Measurements from ENCODE around the gene TRIM46.

TRIM46 gene

DNA sequence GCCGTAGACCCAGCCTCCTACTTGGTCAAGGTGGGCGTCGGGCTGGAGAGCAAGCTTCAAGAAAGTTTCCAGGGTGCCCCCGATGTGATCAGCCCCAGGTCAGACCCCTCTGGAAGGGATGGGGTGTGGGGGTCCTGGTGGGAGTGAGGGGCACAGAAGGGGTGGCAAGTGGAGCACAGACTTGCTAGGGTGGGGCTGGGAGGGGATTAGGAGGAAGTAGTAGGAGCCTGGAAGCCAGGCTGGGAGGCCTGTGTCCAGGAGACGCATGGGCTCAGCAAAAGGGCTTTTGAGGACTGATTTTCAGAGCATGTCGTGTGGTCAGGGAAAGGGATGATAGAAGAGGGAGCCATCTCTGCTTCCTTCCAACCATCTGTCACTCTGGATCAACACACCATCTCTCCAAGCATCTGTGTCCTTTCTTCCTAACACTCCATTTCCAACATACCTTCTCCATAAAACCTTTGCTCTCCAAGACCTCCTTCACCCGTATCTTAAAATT, 8.5 kb downstream of the TRIM46 start:
- Histone ChIP-seq H2AFZ (ENCODE audit: low read depth, low read length, severe bottlenecking) (no peak overlapping the region), H3K79me2 (ENCODE audit: insufficient read depth, low read length) (no peaks in the 10 kb centered on the region), H3K27ac (ENCODE audit: low read depth, low read length) (no peak overlapping the region), H3K27me3 (ENCODE audit: low read length) (no peaks in the 10 kb centered on the region), H3K9ac (ENCODE audit: low read length) (no peak overlapping the region), H3F3A (ENCODE audit: insufficient read depth) (no peaks in the 10 kb centered on the region), H4K20me1 (ENCODE audit: low read depth, low read length) (no peaks in the 10 kb centered on the region), H3K4me2 (ENCODE audit: low read depth, low read length, poor library complexity, severe bottlenecking) (no peak overlapping the region), H3K36me3 (ENCODE audit: low read length) (no peaks in the 10 kb centered on the region), H3K4me3 (ENCODE audit: insufficient read depth, low read length, poor library complexity, severe bottlenecking) (no peak overlapping the region), H3K9me2 (replicated peaks; ENCODE audit: insufficient read depth, low read length) (no peaks in the 10 kb centered on the region), H3K9me3 (ENCODE audit: insufficient read depth, low read length) (no peaks in the 10 kb centered on the region)
- TF ChIP-seq EZH2phosphoT487 (conservative IDR thresholded peaks at IDR 0.05; ENCODE audit: low read length) = no peak
- TF ChIP-seq, protein P1, sequence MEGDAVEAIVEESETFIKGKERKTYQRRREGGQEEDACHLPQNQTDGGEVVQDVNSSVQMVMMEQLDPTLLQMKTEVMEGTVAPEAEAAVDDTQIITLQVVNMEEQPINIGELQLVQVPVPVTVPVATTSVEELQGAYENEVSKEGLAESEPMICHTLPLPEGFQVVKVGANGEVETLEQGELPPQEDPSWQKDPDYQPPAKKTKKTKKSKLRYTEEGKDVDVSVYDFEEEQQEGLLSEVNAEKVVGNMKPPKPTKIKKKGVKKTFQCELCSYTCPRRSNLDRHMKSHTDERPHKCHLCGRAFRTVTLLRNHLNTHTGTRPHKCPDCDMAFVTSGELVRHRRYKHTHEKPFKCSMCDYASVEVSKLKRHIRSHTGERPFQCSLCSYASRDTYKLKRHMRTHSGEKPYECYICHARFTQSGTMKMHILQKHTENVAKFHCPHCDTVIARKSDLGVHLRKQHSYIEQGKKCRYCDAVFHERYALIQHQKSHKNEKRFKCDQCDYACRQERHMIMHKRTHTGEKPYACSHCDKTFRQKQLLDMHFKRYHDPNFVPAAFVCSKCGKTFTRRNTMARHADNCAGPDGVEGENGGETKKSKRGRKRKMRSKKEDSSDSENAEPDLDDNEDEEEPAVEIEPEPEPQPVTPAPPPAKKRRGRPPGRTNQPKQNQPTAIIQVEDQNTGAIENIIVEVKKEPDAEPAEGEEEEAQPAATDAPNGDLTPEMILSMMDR (IDR thresholded peaks at IDR 0.05; ENCODE audit: insufficient read depth, low read length, poor library complexity, severe bottlenecking) = no peak

- Histone ChIP-seq H3K9ac (ENCODE audit: low read length) (no peak overlapping the region), H4K20me1 (ENCODE audit: low read depth, low read length) (no peaks in the 10 kb centered on the region), H3K9me3 (ENCODE audit: insufficient read depth, low read length) (no peaks in the 10 kb centered on the region), H3K27ac (ENCODE audit: low read depth, low read length) (no peak overlapping the region), H3K9me2 (replicated peaks; ENCODE audit: insufficient read depth, low read length) (no peaks in the 10 kb centered on the region), H3K27me3 (ENCODE audit: low read length) (no peaks in the 10 kb centered on the region), H3K79me2 (ENCODE audit: insufficient read depth, low read length) (no peaks in the 10 kb centered on the region), H3K4me2 (ENCODE audit: low read depth, low read length, poor library complexity, severe bottlenecking) (no peak overlapping the region), H2AFZ (ENCODE audit: low read depth, low read length, severe bottlenecking) (no peak overlapping the region), H3K4me3 (ENCODE audit: insufficient read depth, low read length, poor library complexity, severe bottlenecking) (no peak overlapping the region), H3K36me3 (ENCODE audit: low read length) (no peaks in the 10 kb centered on the region), H3F3A (ENCODE audit: insufficient read depth) (no peaks in the 10 kb centered on the region)
- TF ChIP-seq, protein P1 (IDR thresholded peaks at IDR 0.05; ENCODE audit: insufficient read depth, low read length, poor library complexity, severe bottlenecking) = no peak
- no peak for TF ChIP-seq EZH2phosphoT487 (conservative IDR thresholded peaks at IDR 0.05; ENCODE audit: low read length)
These were observed 10.1 kb downstream of the TRIM46 start for GRCh38 chr1:155183775-155184221.

DNA sequence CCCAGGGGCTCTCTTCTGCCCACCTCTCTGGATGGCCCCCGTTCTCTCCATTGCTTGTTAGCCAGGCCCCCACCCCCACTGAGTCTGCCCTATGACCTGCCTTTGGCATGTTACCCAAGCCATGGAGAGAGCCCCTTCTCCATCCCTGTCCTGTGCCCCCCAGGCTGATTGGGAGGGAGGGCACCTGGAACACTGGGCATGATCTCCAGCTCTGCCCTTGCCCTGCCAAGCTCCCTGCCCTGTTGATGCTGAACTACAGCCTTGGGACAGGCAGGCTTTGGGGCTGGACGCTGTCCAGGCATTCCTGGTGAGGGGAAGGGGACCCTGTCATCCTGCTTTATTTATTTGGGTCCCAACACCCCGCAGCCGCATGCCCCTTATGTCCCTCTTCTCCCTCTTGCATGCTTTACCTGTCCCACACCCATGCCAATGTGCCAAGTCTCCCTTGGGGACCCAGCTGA, 10.7 kb downstream of the TRIM46 start:
- no peak overlapping the region for H2AFZ ChIP-seq (ENCODE audit: low read depth, low read length, severe bottlenecking)
- H3K79me2 ChIP-seq (ENCODE audit: insufficient read depth, low read length) = no peaks in the 10 kb centered on the region
- no peaks in the 10 kb centered on the region for H3F3A ChIP-seq (ENCODE audit: insufficient read depth)
- H3K27me3 ChIP-seq (ENCODE audit: low read length) = no peaks in the 10 kb centered on the region
- H4K20me1 ChIP-seq (ENCODE audit: low read depth, low read length) = no peaks in the 10 kb centered on the region
- H3K4me2 ChIP-seq (ENCODE audit: low read depth, low read length, poor library complexity, severe bottlenecking) = no peak overlapping the region
- H3K27ac ChIP-seq (ENCODE audit: low read depth, low read length) = no peak overlapping the region
- no peaks in the 10 kb centered on the region for H3K36me3 ChIP-seq (ENCODE audit: low read length)
- H3K9me3 ChIP-seq (ENCODE audit: insufficient read depth, low read length) = no peaks in the 10 kb centered on the region
- H3K4me3 ChIP-seq (ENCODE audit: insufficient read depth, low read length, poor library complexity, severe bottlenecking) = no peak overlapping the region
- no peak for TF ChIP-seq EZH2phosphoT487 (conservative IDR thresholded peaks at IDR 0.05; ENCODE audit: low read length)
- TF ChIP-seq, protein P1 (IDR thresholded peaks at IDR 0.05; ENCODE audit: insufficient read depth, low read length, poor library complexity, severe bottlenecking) = no peak
- no peak overlapping the region for H3K9ac ChIP-seq (ENCODE audit: low read length)
- H3K9me2 ChIP-seq (replicated peaks; ENCODE audit: insufficient read depth, low read length) = no peaks in the 10 kb centered on the region
